ENCODE data around the gene BCAS4.
"Not testable (repeated sequence)": the region's sequence is repeated elsewhere in the genome, so short reads cannot be mapped to it uniquely, and the experiment has no call there.

Gene BCAS4

GRCh38 chr20:50769551-50770085, 25.2 kb upstream of the BCAS4 start:
- DNase-seq (ENCODE audit: insufficient read length, low spot score); FAIRE-seq: not testable (repeated sequence)

DNA sequence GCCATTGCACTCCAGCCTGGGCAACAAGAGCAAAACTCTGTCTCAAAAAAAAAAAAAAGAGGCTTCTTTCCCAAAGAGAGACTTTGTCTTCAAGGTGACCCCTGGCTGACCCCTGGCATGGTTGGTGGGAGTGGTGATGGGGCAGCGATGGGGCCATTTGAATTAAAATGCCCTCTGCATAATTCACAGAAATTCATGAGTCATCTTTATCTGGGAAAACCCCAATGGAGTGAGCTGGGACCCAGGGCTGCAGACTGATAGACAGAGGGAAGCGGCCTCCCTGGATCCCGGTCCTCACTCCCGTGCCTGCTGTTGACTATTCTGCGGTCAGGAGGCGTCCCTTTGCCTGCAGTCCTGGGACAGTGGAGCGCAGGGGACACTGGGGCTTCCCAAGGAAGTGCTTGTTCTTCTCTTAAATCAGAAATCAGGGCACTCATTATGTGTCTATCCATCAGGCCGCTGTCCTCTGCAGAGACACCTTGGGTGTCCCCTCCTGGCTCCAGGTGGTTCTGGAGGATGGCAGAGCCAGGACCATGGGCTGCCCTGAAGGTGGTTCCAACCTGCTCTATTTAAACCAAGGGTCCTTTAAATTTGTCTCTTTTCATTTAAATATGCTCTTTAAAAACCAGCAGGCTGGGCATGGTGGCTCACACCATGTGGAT, 23.3 kb upstream of the BCAS4 start:
- DNase-seq (ENCODE audit: insufficient read length, low spot score); FAIRE-seq: not testable (repeated sequence)

DNA sequence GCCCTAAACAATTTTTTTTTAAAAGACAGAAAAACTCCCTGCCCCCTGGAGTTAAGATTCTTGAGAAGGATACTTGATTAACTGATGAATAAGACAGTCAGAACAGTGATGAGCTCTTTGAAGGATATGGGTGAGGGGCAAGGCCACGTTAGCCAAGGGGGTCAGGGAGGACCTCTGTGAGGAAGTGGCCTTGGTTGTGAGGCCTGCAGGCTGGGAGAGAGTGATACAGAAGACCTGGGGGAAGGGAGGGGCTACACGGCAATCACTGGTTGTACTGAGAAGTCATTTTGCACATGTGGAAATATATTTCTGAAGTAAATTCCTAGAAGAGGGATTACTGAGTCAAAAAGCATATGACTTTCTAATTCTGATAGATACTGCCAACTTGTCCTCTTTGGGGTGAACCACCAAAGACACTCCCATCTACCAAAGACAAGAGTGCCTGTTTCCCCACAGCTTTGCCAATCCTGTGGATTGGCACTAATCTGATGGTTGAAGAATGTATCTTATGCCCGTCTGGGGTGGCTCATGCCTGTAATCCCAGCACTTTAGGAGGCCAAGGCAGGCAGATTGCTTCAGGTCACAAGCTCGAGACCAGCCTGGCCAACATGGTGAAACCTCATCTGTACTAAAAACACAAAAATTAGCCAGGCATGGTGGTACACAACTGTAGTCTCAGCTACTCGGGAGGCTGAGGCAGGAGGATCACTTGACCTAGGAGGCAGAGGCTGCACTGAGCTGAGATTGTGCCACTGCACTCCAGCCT, 22.3 kb upstream of the BCAS4 start:
- FAIRE-seq, result no peak
- DNase-seq (ENCODE audit: insufficient read length, low spot score), result no peak

DNA sequence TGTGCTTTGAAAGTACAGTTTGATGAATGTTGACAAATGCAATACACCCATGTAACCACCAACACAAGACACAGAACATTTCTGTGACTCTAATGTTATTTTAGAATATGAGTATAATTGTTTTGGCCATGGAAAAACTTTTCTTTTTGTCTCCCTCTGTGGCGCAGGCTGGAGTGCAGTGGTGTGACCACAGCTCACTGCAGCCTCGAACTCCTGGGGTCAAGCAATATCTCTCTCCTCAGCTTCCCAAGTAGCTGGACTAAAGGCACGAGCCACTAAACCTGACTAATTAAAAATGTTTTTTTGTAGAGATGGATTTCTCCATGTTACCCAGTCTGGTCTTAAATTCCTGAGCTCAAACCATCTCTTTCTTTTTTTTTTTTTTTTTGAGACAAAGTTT, 20.3 kb upstream of the BCAS4 start:
- no peak for FAIRE-seq
- DNase-seq (ENCODE audit: insufficient read length, low spot score), result no peak

DNA sequence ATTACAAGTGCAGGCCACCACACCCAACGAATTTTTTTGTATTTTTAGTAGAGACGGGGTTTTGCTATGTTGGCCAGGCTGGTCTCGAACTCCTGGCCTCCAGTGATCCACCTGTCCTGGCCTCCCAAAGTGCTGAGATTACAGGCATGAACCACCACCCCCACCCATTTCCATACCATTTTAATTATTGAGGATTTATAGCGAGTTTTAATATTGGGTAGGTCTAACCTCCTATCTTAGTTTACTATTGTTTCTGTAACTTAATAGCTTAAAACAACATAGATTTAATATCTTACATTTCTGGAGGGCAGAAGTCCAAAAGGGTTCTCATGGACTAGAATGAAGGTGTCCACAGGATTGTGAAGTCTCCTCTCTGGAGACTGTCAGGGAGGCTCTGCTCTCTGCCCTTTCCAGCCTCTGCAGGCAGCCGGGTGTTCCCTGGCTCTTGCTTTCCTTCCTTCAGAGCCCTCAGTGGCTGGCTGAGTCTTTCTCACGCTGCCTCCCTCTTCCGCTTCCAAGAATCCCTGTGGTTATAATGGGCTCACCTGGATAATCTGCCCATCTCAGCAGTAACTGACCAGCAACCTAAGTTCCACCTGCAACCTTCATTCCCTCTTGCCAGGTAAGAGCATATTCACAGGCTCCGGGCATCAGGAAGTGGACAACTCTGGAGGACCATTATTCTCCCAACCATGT, 18.6 kb upstream of the BCAS4 start:
- no peak for FAIRE-seq
- no peak for DNase-seq (ENCODE audit: insufficient read length, low spot score)

GRCh38 chr20:50777373-50777772, 17.5 kb upstream of the BCAS4 start:
- FAIRE-seq (no peak), DNase-seq (ENCODE audit: insufficient read length, low spot score) (no peak)

GRCh38 chr20:50778994-50779393, 15.9 kb upstream of the BCAS4 start:
- not testable (repeated sequence) for FAIRE-seq; DNase-seq (ENCODE audit: insufficient read length, low spot score)

GRCh38 chr20:50783390-50783789, 11.5 kb upstream of the BCAS4 start:
- FAIRE-seq, result no peak

GRCh38 chr20:50783903-50784302, 11.0 kb upstream of the BCAS4 start:
- FAIRE-seq, result no peak
- no peak for DNase-seq (ENCODE audit: insufficient read length, low spot score)

More at GRCh38 chr20:50783390-50783789, 11.5 kb upstream of the BCAS4 start:
- no peak for DNase-seq (ENCODE audit: insufficient read length, low spot score)

GRCh38 chr20:50784464-50784863, 10.4 kb upstream of the BCAS4 start:
- no peak for FAIRE-seq
- DNase-seq (ENCODE audit: insufficient read length, low spot score), result no peak

DNA sequence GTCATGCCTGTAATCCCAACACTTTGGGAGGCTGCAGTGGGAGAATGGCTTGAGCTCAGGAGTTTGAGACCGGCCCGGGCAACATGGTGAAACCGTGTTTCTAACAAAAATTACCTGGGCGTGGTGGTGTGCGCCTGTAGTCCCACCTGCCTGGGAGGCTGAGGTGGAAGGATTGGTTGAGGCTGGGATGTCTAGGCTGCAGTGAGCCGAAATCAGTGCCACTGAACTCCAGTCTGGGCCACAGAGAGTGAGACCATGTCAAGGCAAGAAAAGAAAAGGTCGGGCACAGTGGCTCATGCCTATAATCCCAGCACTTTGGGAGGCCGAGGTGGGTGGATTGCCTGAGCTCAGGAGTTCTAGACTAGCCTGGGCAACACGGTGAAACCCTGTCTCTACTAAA, 8.2 kb upstream of the BCAS4 start:
- no peak for FAIRE-seq
- DNase-seq (ENCODE audit: insufficient read length, low spot score), result no peak

DNA sequence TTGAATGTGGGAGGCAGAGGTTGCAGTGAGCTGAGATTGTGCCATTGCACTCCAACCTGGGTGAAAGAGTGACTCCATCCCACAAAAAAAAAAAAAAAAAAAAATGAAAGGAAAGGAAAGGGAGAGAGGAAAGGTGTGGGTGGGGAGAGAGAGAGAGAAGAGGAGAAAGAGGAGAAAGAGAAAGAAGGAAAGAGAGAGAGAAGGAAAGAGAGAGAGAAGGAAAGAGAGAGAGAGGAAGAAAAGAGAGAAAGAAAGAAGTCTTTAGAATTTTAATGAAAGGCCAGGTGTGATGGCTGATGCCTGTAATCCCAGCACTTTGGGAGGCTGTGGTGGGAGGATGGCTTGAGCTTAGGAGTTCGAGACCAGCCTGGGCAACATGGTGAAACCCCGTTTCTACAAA, 7.7 kb upstream of the BCAS4 start:
- FAIRE-seq, result no peak

GRCh38 chr20:50788045-50788991, 6.5 kb upstream of the BCAS4 start:
- FAIRE-seq (no peak), DNase-seq (ENCODE audit: insufficient read length, low spot score) (no peak)

More for the DNA sequence above, 7.7 kb upstream of the BCAS4 start:
- DNase-seq (ENCODE audit: insufficient read length, low spot score), result no peak

GRCh38 chr20:50789968-50790650, 4.8 kb upstream of the BCAS4 start:
- FAIRE-seq, result no peak
- DNase-seq (ENCODE audit: insufficient read length, low spot score), result no peak

GRCh38 chr20:50790651-50791277, 4.1 kb upstream of the BCAS4 start:
- DNase-seq (ENCODE audit: insufficient read length, low spot score) (peak; percentile 80), FAIRE-seq (peak; percentile 44)

- DNase-seq (ENCODE audit: insufficient read length, low spot score), result no peak
- no peak for FAIRE-seq
Measured at GRCh38 chr20:50792708-50793574, 1.9 kb upstream of the BCAS4 start.

GRCh38 chr20:50793575-50794016, 1.3 kb upstream of the BCAS4 start:
- not testable (repeated sequence) for DNase-seq (ENCODE audit: insufficient read length, low spot score); FAIRE-seq

DNA sequence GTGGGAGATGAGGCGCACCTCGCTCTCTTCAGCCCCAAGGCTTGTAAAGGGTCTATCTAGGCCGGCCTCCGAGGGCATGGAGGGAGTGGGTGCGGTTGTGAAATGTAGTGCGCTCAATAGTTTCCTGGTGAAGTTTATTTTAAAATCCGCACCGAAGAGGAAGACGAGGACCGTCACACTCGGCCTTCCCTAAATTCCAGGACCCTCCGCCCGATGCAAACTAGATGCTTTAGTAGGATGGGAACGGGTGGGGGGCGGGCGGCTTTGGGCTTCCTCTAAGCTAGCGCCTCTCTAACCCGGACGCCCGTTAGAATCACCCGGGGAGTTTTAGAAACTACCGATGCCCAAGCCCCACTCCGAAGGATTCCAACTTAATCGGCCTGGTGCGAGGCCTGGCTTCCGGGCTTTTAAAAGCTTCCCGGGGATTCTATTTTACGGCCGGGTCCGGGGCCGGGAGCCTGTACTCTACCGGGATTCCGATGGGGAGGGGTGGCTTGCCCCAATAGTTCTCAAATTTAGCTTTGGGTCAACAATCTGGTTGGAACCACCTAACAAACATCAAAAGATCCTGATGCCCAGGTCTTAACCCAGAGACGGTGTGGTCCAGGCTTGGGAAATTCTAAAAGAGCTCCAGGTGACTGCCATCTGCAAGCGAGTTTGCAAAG, 548 bp upstream of the BCAS4 start:
- FAIRE-seq (no peak), DNase-seq (ENCODE audit: insufficient read length, low spot score) (no peak)
